ENCODE results near the gene KLHDC9. TPM values are rescaled to one million over a fixed set of nuclear protein-coding genes. Genes with fewer than 3 reads are reported as not detected.
A peak's percentile ranks its signal among the peaks of the same experiment; 100 is the strongest.

KLHDC9 gene
- total and polyA plus RNA-seq, 9 of the 15 experiments (the other 6 are each of a cell fraction or from before 2014, with no cell fraction given), result not detected

DNA sequence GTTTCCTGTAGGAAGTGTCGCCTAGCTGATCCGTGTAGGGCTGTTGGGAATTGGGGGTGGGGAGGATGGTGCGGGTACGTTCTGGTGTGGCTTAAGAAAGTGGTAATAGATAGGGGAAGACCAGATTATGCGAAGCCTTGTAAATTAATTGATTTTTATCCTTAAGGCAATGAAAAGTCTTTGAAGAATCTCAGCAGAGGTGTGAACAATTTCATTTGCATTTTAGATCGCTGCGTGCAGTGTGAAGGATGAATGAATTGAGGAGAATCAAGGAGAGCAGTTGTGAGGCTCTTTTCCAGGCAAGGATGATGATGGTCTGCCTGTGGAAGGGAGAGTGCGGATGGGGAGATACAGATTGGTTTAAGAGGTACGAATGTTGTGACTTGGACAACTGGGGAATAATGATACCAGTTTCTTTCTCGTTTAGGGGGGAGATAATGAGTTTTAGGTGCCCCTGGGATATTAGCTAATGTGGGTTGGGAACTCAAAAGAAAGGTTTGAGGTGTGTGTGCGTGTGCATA lies 35.1 kb downstream of the KLHDC9 start:
- POLR2A ChIA-PET, result interaction anchor here (0.6 to 4.2 kb wide), 26 partner anchors 8 to 770 kb away, joined by 3 to 20 read pairs (median 4); partner anchors contain the start of genes ADAMTS4, KLHDC9, NIT1 and PFDN2
- FAIRE-seq (no peak), ATAC-seq (peak; percentile 14; the same call in 2 of the 3 replicates), DNase-seq (ENCODE audit: extremely low read depth in 1 of 4, low spot score in 3 of 4) (peak in 2 of 4 experiments; percentile 20 to 32)
- Histone ChIP-seq H3K27me3 (ENCODE audit: control insufficient read depth in 2 of 2, insufficient read depth in 2 of 2, low read length in 2 of 2) (no peaks in the 10 kb centered on the region), H3K4me1 (replicated peaks in 1 of 2; ENCODE audit: control insufficient read depth in 2 of 2, insufficient read depth in 2 of 2, low read length in 2 of 2) (peaks cover 7 to 15% of the 10 kb centered on the region in 2 experiments; a peak in 3 of 5 replicates), H3K36me3 (ENCODE audit: control insufficient read depth, insufficient read depth, low read length) (peaks cover 25% of the 10 kb centered on the region), H2AFZ (ENCODE audit: low read depth, low read length) (peak overlapping the region; percentile 94), H3K79me2 (ENCODE audit: control insufficient read depth, insufficient read depth, low read length) (peaks cover 56% of the 10 kb centered on the region), H3K4me3 (peak overlapping the region; percentile 57), H4K20me1 (replicated peaks; ENCODE audit: control insufficient read depth, insufficient read depth, low read length) (no peaks in the 10 kb centered on the region), H3K9me1 (ENCODE audit: control insufficient read depth, insufficient read depth, low read length) (no peaks in the 10 kb centered on the region), H3K9me3 (replicated peaks; ENCODE audit: control insufficient read depth, insufficient read depth, low read depth, low read length) (no peaks in the 10 kb centered on the region), H3K4me2 (ENCODE audit: insufficient read depth, low read length) (peak overlapping the region; percentile 97), H3K9ac (ENCODE audit: insufficient read depth in 1 of 2, low read depth in 2 of 2, low read length in 2 of 2) (peak overlapping the region; percentile 90), H3K27ac (ENCODE audit: extremely low read depth, low read depth, low read length) (peak overlapping the region; percentile 89)
- intact Hi-C loops (cut with micrococcal nuclease) (loop anchor here (5.0 to 10.0 kb wide), 3 partner anchors 34 to 408 kb away; partner anchors contain the start of gene PPOX), in situ Hi-C loops (cut with MboI) (no loop called here)
- CTCF ChIA-PET (ENCODE audit: low intra/inter-chr PET ratio), result no interaction called here
- WGBS (ENCODE audit: insufficient coverage, low coverage, missing lambda C conversion rate), result under 1% methylated on average over 11 of the region's 11 CpGs
- TSS peak; percentile 81 for BruUV-seq (replicated peaks)
- TF ChIP-seq ZC3H11A (IDR thresholded peaks at IDR 0.05; ENCODE audit: low read depth, low read length) (no peak), CHD2 (IDR thresholded peaks at IDR 0.05; ENCODE audit: low read depth, low read length) (0 out of 2 replicates have a peak, but pooled peaks have one; percentile 25), GATA2 (CRISPR knock-in tag; IDR thresholded peaks at IDR 0.05) (no peak), BMI1 (IDR thresholded peaks at IDR 0.05; ENCODE audit: low read length) (no peak), NR1H2 (CRISPR knock-in tag; IDR thresholded peaks at IDR 0.05) (no peak), ATF7 (IDR thresholded peaks at IDR 0.05) (no peak), SOX6 (IDR thresholded peaks at IDR 0.05) (no peak), THRAP3 (IDR thresholded peaks at IDR 0.05; ENCODE audit: borderline replicate concordance) (no peak), SFPQ (IDR thresholded peaks at IDR 0.05; ENCODE audit: low read depth, low read length) (no peak), MTA2 (IDR thresholded peaks at IDR 0.05; ENCODE audit: low read depth) (0 out of 2 replicates have a peak, but pooled peaks have one; percentile 2), COPS2 (conservative IDR thresholded peaks at IDR 0.05) (no peak), ZNF431 (CRISPR knock-in tag; IDR thresholded peaks at IDR 0.05) (no peak), ZNF143 (CRISPR knock-in tag; IDR thresholded peaks at IDR 0.05) (no peak), ZNF133 (CRISPR knock-in tag; IDR thresholded peaks at IDR 0.05) (no peak), MYC (IDR thresholded peaks at IDR 0.05; ENCODE audit: low read depth, low read length) (no peak), MYC (CRISPR knock-in tag; IDR thresholded peaks at IDR 0.05; ENCODE audit: borderline replicate concordance, low read depth) (no peak), TAF1 (IDR thresholded peaks at IDR 0.05; ENCODE audit: control insufficient read depth, extremely low read depth, insufficient read depth, low read length, severe bottlenecking) (no peak), DDX20 (tag; IDR thresholded peaks at IDR 0.05; ENCODE audit: low read depth) (no peak), BRF2 (IDR thresholded peaks at IDR 0.05; ENCODE audit: borderline replicate concordance, insufficient read depth, insufficient read length) (no peak), VEZF1 (CRISPR knock-in tag; IDR thresholded peaks at IDR 0.05) (no peak)

Data from K562 (cell line).